K562 (cell line): ENCODE results near the gene SEC61A1. TPM values are rescaled to one million over a fixed set of nuclear protein-coding genes. Genes with fewer than 3 reads are reported as not detected.

ENCODE experiments used
- ATAC-seq: fragments of 200-7000 bp; cut with Tn5 transposase; 3 replicates; pipeline ENCODE4 v1.9.1; 2020; ENCODE audit warnings: moderate library complexity
- BruUV-seq: library from RNA; stranded (reverse); fragments of 400-500 nt; replicated peaks from 2 replicates; lab custom pipeline; 2021; lab: Mats Ljungman, UMichigan
- CTCF ChIA-PET: fragments of 300-600 bp; formaldehyde crosslinking; extraction: SDS; loops from one replicate; lab custom pipeline; 2021; ENCODE audit warnings: low intra/inter-chr PET ratio; lab: Yijun Ruan, JAX
- POLR2A ChIA-PET: fragments of 300-600, 350-650 bp; sonication (Branson Sonifier 250); formaldehyde crosslinking; extraction: SDS; loops from one replicate; lab custom pipeline; 2021; ENCODE audit warnings: antibody characterized with exemption, inconsistent platforms; lab: Yijun Ruan, JAX
- DNase-seq, 4 experiments: peaks; one replicate each; pipeline versions ENCODE4 v3.0.0 to v3.0.0-alpha.2; 2011 to 2018; ENCODE audit warnings: low spot score in 3 of 4, mixed read lengths in 3 of 4; ENCODE audit errors: extremely low read depth in 1 of 4
- FAIRE-seq: peaks from 2 replicates; lab custom pipeline; 2011; peaks lifted over from hg19 to GRCh38; lab: Jason Lieb, UNC
- H2AFZ ChIP-seq: 2 replicates; pipeline ENCODE4 v1.6.0; 2011; ENCODE audit warnings: low read depth, low read length, control low read depth, inconsistent platforms
- H3K27ac ChIP-seq: fragments of 200-600 bp; 3 replicates; pipeline ENCODE4 v1.8.0; 2011; ENCODE audit warnings: low read depth, mild to moderate bottlenecking, control low read depth, inconsistent platforms, low read length, moderate library complexity, mixed read lengths; ENCODE audit errors: extremely low read depth
- H3K27me3 ChIP-seq, 2 experiments: fragments of 300-600 bp in 1 of 2; 2 replicates in 1 of 2; 3 replicates in 1 of 2; pipeline versions ENCODE4 v1.6.0 to v1.8.0; 2011; ENCODE audit warnings: inconsistent platforms in 2 of 2, low read length in 2 of 2, mild to moderate bottlenecking in 1 of 2, mixed read lengths in 1 of 2, moderate library complexity in 1 of 2; ENCODE audit not compliant: control insufficient read depth in 2 of 2, insufficient read depth in 2 of 2
- H3K36me3 ChIP-seq: fragments of 300-600 bp; 3 replicates; pipeline ENCODE4 v1.8.0; 2011; ENCODE audit warnings: mild to moderate bottlenecking, low read length, inconsistent platforms; ENCODE audit not compliant: control insufficient read depth, insufficient read depth
- H3K4me1 ChIP-seq, 2 experiments: fragments of 200-600 bp in 1 of 2; replicated peaks in 1 of 2; 2 replicates in 1 of 2; 3 replicates in 1 of 2; pipeline versions ENCODE4 v1.5.1 to v1.8.0; 2011; ENCODE audit warnings: inconsistent platforms in 2 of 2, low read length in 2 of 2, mild to moderate bottlenecking in 1 of 2, mixed read lengths in 1 of 2, moderate library complexity in 1 of 2; ENCODE audit not compliant: control insufficient read depth in 2 of 2, insufficient read depth in 2 of 2
- H3K4me2 ChIP-seq: 2 replicates; pipeline ENCODE4 v1.6.1; 2011; ENCODE audit warnings: low read length, control low read depth, inconsistent platforms, mixed read lengths; ENCODE audit not compliant: insufficient read depth
- H3K4me3 ChIP-seq: fragments of 200-600 bp; sonication (generic), shearing (Covaris generic); 2 replicates; pipeline ENCODE4 v1.5.1; 2016; ENCODE audit warnings: control low read depth, inconsistent platforms
- H3K79me2 ChIP-seq: fragments of 200-600 bp; 3 replicates; pipeline ENCODE4 v1.8.0; 2011; ENCODE audit warnings: low read length, inconsistent platforms; ENCODE audit not compliant: control insufficient read depth, insufficient read depth
- H3K9ac ChIP-seq, 2 experiments: 2 replicates each; pipeline versions ENCODE4 v1.6.0 to v1.6.1; 2011; ENCODE audit warnings: low read depth in 2 of 2, low read length in 2 of 2, control low read depth in 1 of 2, inconsistent platforms in 1 of 2, mild to moderate bottlenecking in 1 of 2, mixed read lengths in 1 of 2; ENCODE audit not compliant: insufficient read depth in 1 of 2
- H3K9me1 ChIP-seq: one replicate; pipeline ENCODE4 v1.6.0; 2011; ENCODE audit warnings: inconsistent platforms, mild to moderate bottlenecking, low read length, moderate library complexity; ENCODE audit not compliant: control insufficient read depth, insufficient read depth
- H3K9me3 ChIP-seq: replicated peaks from 2 replicates; pipeline ENCODE4 v1.5.1; 2011; ENCODE audit warnings: low read depth, low read length, inconsistent platforms; ENCODE audit not compliant: control insufficient read depth, insufficient read depth
- H4K20me1 ChIP-seq: replicated peaks from 2 replicates; pipeline ENCODE4 v1.6.1; 2011; ENCODE audit warnings: low read length, inconsistent platforms, mixed read lengths; ENCODE audit not compliant: control insufficient read depth, insufficient read depth
- ARNT ChIP-seq, 2 experiments: fragments of 450-650 bp; IDR thresholded peaks; 2 replicates each; pipeline ENCODE4 v1.6.1; 2016; ENCODE audit warnings: mild to moderate bottlenecking in 1 of 2
- CBX1 ChIP-seq: sonication (generic); IDR thresholded peaks from 2 replicates; pipeline ENCODE4 v1.6.1; 2016; ENCODE audit warnings: antibody characterized with exemption, low read depth, mild to moderate bottlenecking
- FOSL1 ChIP-seq: fragments of 200-800 bp; sonication (Bioruptor generic); conservative IDR thresholded peaks from 2 replicates; pipeline ENCODE4 v1.6.1; 2016; ENCODE audit warnings: missing genetic modification characterization, missing compliant biosample characterization
- FOXM1 ChIP-seq, 2 experiments: fragments of 450-650 bp in 1 of 2; sonication (generic) in 1 of 2; formaldehyde crosslinking in 1 of 2; IDR thresholded peaks; 2 replicates each; pipeline versions ENCODE4 v1.6.1 to v1.9.0; 2017 to 2022; ENCODE audit warnings: low read depth in 2 of 2, mild to moderate bottlenecking in 2 of 2, missing genetic modification reagents in 1 of 2, moderate library complexity in 1 of 2
- GABPB1 ChIP-seq: sonication (generic); formaldehyde crosslinking; IDR thresholded peaks from 2 replicates; pipeline ENCODE4 v1.8.0; 2022; ENCODE audit warnings: mild to moderate bottlenecking, missing genetic modification reagents
- JUND ChIP-seq, 2 experiments: IDR thresholded peaks; 2 replicates in 1 of 2; 3 replicates in 1 of 2; pipeline ENCODE4 v1.6.1; 2011; ENCODE audit warnings: borderline replicate concordance in 2 of 2, low read depth in 2 of 2, low read length in 2 of 2, improper control_type of control experiment in 1 of 2, missing biosample characterization in 1 of 2, missing genetic modification characterization in 1 of 2, missing genetic modification reagents in 1 of 2
- NFIC ChIP-seq: fragments of 450-650 bp; IDR thresholded peaks from 2 replicates; pipeline ENCODE4 v1.6.1; 2017; ENCODE audit warnings: mild to moderate bottlenecking, inconsistent platforms
- PHB2 ChIP-seq: fragments of 450-650 bp; IDR thresholded peaks from 2 replicates; pipeline ENCODE4 v1.6.1; 2017; ENCODE audit warnings: low read depth
- RBM34 ChIP-seq: fragments of 200-400 bp; formaldehyde crosslinking; IDR thresholded peaks from 2 replicates; pipeline ENCODE4 v1.6.1; 2018; ENCODE audit warnings: low read length, borderline replicate concordance; ENCODE audit not compliant: insufficient read depth
- SPI1 ChIP-seq: IDR thresholded peaks from 2 replicates; pipeline ENCODE4 v1.6.1; 2011; ENCODE audit warnings: low read depth, low read length, control low read depth, borderline replicate concordance
- SRSF7 ChIP-seq: fragments of 200-400 bp; formaldehyde crosslinking; optimal IDR thresholded peaks from 2 replicates; pipeline ENCODE3; 2017; ENCODE audit warnings: mild to moderate bottlenecking, low read depth, low read length
- TRIM28 ChIP-seq: fragments of 450-650 bp; IDR thresholded peaks from 2 replicates; pipeline ENCODE4 v1.6.1; 2017
- ZNF282 ChIP-seq: sonication (generic); formaldehyde crosslinking; IDR thresholded peaks from 2 replicates; pipeline ENCODE4 v1.8.1; 2023; ENCODE audit warnings: missing genetic modification reagents
- ZNF561 ChIP-seq: fragments of 450-650 bp; formaldehyde crosslinking; conservative IDR thresholded peaks from 2 replicates; pipeline ENCODE4 v1.4.0; 2020; ENCODE audit warnings: mild to moderate bottlenecking, moderate library complexity
- ZNF644 ChIP-seq: fragments of 200-800 bp; sonication (Bioruptor generic); IDR thresholded peaks from 2 replicates; pipeline ENCODE4 v1.6.1; 2016; ENCODE audit warnings: low read depth, missing genetic modification characterization, missing compliant biosample characterization
- WGBS: fragments of 100-300 bp; shearing (Covaris generic); methylation state at CpG from one replicate; pipeline ENCODE4 v1.1.6; 2016; ENCODE audit warnings: low coverage, mixed read lengths; ENCODE audit not compliant: insufficient coverage; ENCODE audit errors: missing lambda C conversion rate; 5-methylcytosine and 5-hydroxymethylcytosine counted together
- in situ Hi-C: fragments of 300-500 bp; cut with MboI; formaldehyde crosslinking; loops from 4 replicates; pipeline ENCODE4 v1.15.0; 2018; ENCODE audit warnings: inconsistent platforms, mixed read lengths
- intact Hi-C: fragments of 100-400 bp; cut with micrococcal nuclease; formaldehyde crosslinking; loops from 2 replicates; pipeline ENCODE4 v1.14.2; 2022
- polyA plus RNA-seq, 8 experiments: library from polyadenylated mRNA; depleted of rRNA in 4 of 8; stranded (reverse) in 5 of 8; unstranded in 3 of 8; fragments of >200 nt; fragmentation: Nextera tagmentation in 2 of 8; fragmentation: Illumina TruSeq in 1 of 8; extraction: Ambion mirVana in 2 of 8; extraction: Trizol in 1 of 8; gene quantifications; 2 replicates each; pipeline versions ENCODE4 v1.2.1 to v1.2.3, GENCODE V29; 2011 to 2014; ENCODE audit warnings: inconsistent platforms in 1 of 8, missing spikeins in 1 of 8
- total RNA-seq, 7 experiments: library from RNA; depleted of rRNA in 6 of 7; stranded (reverse); fragments of >200 nt in 6 of 7; fragmentation: Illumina TruSeq in 2 of 7; extraction: Trizol in 2 of 7; gene quantifications; 2 replicates each; pipeline versions ENCODE4 v1.2.1 to v1.2.3, GENCODE V29; 2011 to 2021; ENCODE audit warnings: low replicate concordance in 1 of 7

The SEC61A1 gene
- total and polyA plus RNA-seq, 9 of the 15 experiments (the other 6 are each of a cell fraction or from before 2014, with no cell fraction given), result 1.9 to 140 (median 79.1) TPM

DNA sequence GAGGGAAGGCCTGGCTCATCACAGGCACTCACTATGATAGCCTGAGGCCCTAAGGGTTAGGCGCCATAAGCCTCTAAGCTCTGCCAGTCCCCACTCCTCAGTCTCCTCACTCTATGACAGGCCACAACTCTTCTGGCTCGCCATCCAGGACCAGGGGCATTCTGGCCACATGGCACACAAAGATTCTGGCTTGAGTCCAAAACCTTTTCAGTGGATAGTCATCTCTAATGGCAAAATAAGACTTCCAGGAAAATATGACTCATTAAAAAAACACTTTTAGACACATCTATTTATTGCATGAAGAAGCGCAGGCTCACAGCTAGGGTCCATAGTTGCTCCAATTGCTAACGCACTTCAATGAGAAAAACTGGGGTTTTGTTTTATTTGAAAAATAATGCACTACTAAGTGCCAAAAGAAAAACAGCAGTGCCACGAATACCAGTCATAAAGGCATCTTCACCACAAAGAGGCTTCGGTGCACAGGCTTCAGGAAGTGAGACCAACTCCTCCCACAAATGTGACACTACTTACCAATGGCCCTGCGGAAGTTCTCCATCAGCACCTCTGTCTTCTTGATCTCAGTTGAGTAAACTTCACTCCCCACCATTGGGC, 60.2 kb downstream of the SEC61A1 start:
- no peak overlapping the region for H3K4me3 ChIP-seq
- ChIA-PET CTCF (no interaction called here), POLR2A (interaction anchor here (0.7 to 1.5 kb wide), 3 partner anchors 11 to 41 kb away, joined by 3 to 4 read pairs (median 3); partner anchors contain the start of gene RUVBL1)
- no peaks in the 10 kb centered on the region for H3K9me1 ChIP-seq
- H3K9me3 ChIP-seq, result no peaks in the 10 kb centered on the region
- peaks cover 0 to 14% of the 10 kb centered on the region in 2 experiments; a peak in 3 of 5 replicates for H3K4me1 ChIP-seq
- H3K79me2 ChIP-seq, result peaks cover 66% of the 10 kb centered on the region
- H4K20me1 ChIP-seq, result no peaks in the 10 kb centered on the region
- in situ Hi-C loops (no loop called here), intact Hi-C loops (no loop called here)
- TF ChIP-seq TRIM28, result no peak
- TF ChIP-seq JUND (IDR thresholded peaks at IDR 0.05; ENCODE audit: borderline replicate concordance, low read depth, low read length), result peak; percentile 36; the same call in 1 of the 2 replicates
- 0 out of 3 replicates have a peak, but pooled peaks have one; percentile 35 for TF ChIP-seq JUND (tag; IDR thresholded peaks at IDR 0.05; ENCODE audit: borderline replicate concordance, low read depth, low read length)
- TF ChIP-seq SRSF7, result no peak
- no peak for TF ChIP-seq FOXM1 (IDR thresholded peaks at IDR 0.05; ENCODE audit: low read depth)
- no peak for TF ChIP-seq FOXM1 (CRISPR knock-in tag; IDR thresholded peaks at IDR 0.05; ENCODE audit: low read depth)
- TF ChIP-seq CBX1, result no peak
- no peak for TF ChIP-seq SPI1
- no peak for TF ChIP-seq ZNF644 (tag)
- no peak for TF ChIP-seq ARNT (IDR thresholded peaks at IDR 0.05)
- TF ChIP-seq FOSL1 (tag), result peak; percentile 89
- no peak for TF ChIP-seq ZNF561 (CRISPR knock-in tag)
- TF ChIP-seq NFIC, result peak; percentile 69
- TF ChIP-seq RBM34, result no peak
- TF ChIP-seq ZNF282 (CRISPR knock-in tag), result no peak
- TF ChIP-seq GABPB1 (CRISPR knock-in tag), result no peak
- TF ChIP-seq PHB2, result no peak
- ATAC-seq (no peak), FAIRE-seq (no peak), DNase-seq (no peak)
- BruUV-seq, result no TSS peak
- no peaks in the 10 kb centered on the region for H3K27me3 ChIP-seq
- WGBS, result 85% methylated on average over 7 of the region's 7 CpGs
- peaks cover 84% of the 10 kb centered on the region for H3K36me3 ChIP-seq
- no peak overlapping the region for H2AFZ ChIP-seq
- no peak overlapping the region for H3K9ac ChIP-seq
- H3K27ac ChIP-seq, result no peak overlapping the region; the same call in 2 of the 3 replicates
- H3K4me2 ChIP-seq, result no peak overlapping the region
